ENCODE results near the gene EPHB2. TPM values are rescaled to one million over a fixed set of nuclear protein-coding genes. Genes with fewer than 3 reads are reported as not detected.

Gene EPHB2
- total and polyA plus RNA-seq, 2 of the 8 experiments (the other 6 are each of a cell fraction or from before 2014, with no cell fraction given) = 15.8 to 17.2 TPM

- Histone ChIP-seq H3K14ac (ENCODE audit: insufficient read length) (no peak overlapping the region), H3K4me2 (ENCODE audit: insufficient read depth in 1 of 2, low read depth in 2 of 2, low read length in 2 of 2) (peak overlapping the region; percentile 38 to 54; a peak in 3 of 4 replicates), H3K23ac (ENCODE audit: insufficient read length) (no peak overlapping the region), H2AFZ (ENCODE audit: low read length) (no peak overlapping the region), H3K36me3 (ENCODE audit: control insufficient read depth in 2 of 4, insufficient read depth in 4 of 4, low read length in 3 of 4) (no peaks in the 10 kb centered on the region), H3K9ac (replicated peaks in 1 of 4; ENCODE audit: extremely low read depth in 1 of 4, low read depth in 3 of 4, low read length in 3 of 4) (no peak overlapping the region), H2BK5ac (ENCODE audit: low read depth, low read length) (no peak overlapping the region), H3K4ac (replicated peaks; ENCODE audit: insufficient read length, low read depth, low read length) (no peak overlapping the region), H2BK20ac (ENCODE audit: low read length) (no peak overlapping the region), H3K79me1 (ENCODE audit: low read depth, low read length) (no peaks in the 10 kb centered on the region), H3K56ac (replicated peaks; ENCODE audit: insufficient read length, low read depth, low read length) (no peak overlapping the region), H3K18ac (ENCODE audit: extremely low read depth, low read length) (no peak overlapping the region), H4K20me1 (replicated peaks in 1 of 2; ENCODE audit: control insufficient read depth in 1 of 2, insufficient read depth in 2 of 2, low read length in 2 of 2) (no peaks in the 10 kb centered on the region), H3K27me3 (replicated peaks in 1 of 4; ENCODE audit: control insufficient read depth in 3 of 4, extremely low read depth in 1 of 4, insufficient read depth in 3 of 4, low read length in 3 of 4) (peaks cover 0 to 15% (median 6%) of the 10 kb centered on the region in 4 experiments; a peak in 4 of 7 replicates), H3K27ac (ENCODE audit: low read depth, low read length) (no peak overlapping the region), H2BK12ac (ENCODE audit: low read depth, low read length) (no peak overlapping the region), H3K9me3 (ENCODE audit: insufficient read depth in 2 of 2, low read depth in 1 of 2, low read length in 1 of 2) (no peaks in the 10 kb centered on the region), H4K5ac (ENCODE audit: insufficient read length, low read depth, low read length) (no peak overlapping the region), H3K79me2 (ENCODE audit: control insufficient read depth in 1 of 2, insufficient read depth in 2 of 2, low read length in 2 of 2) (no peaks in the 10 kb centered on the region), H4K91ac (replicated peaks; ENCODE audit: insufficient read length, low read length) (no peak overlapping the region), H2AK5ac (ENCODE audit: low read depth, low read length) (no peak overlapping the region), H4K8ac (ENCODE audit: extremely low read depth, insufficient read depth, low read length) (peak overlapping the region; percentile 68; the same call in 1 of the 2 replicates), H3K4me3 (ENCODE audit: extremely low read depth in 1 of 4, insufficient read depth in 2 of 4, low read depth in 3 of 4, low read length in 4 of 4) (peak overlapping the region in 2 of 4 experiments; percentile 18 to 28; a peak in 4 of 8 replicates), H2BK120ac (replicated peaks; ENCODE audit: low read depth, low read length) (no peak overlapping the region), H2BK15ac (ENCODE audit: low read length) (no peak overlapping the region), H3K23me2 (ENCODE audit: low read depth, low read length) (peaks cover 2% of the 10 kb centered on the region; the same call in 1 of the 2 replicates), H3K4me1 (replicated peaks in 1 of 4; ENCODE audit: control insufficient read depth in 3 of 4, insufficient read depth in 4 of 4, low read length in 3 of 4) (no peaks in the 10 kb centered on the region)
- ChIA-PET CTCF (ENCODE audit: partially characterized antibody) (interaction anchor here (4.1 kb wide), 1 partner anchor 12 kb away, joined by 21 read pairs; no protein-coding TSS in a partner anchor), POLR2A (ENCODE audit: partially characterized antibody) (interaction anchor here (1.0 kb wide), 1 partner anchor 11 kb away, joined by 4 read pairs; no protein-coding TSS in a partner anchor)
- no peak for FAIRE-seq
- WGBS, 2 experiments (ENCODE audit: extremely low coverage in 1 of 2, insufficient coverage in 1 of 2, insufficient read length in 1 of 2, insufficient replicate concordance in 2 of 2, low coverage in 1 of 2, low lambda C conversion rate in 2 of 2, missing lambda C conversion rate in 1 of 2) = 85% methylated on average over 70 of the region's 92 CpGs; no CpG with 5 or more reads in 1 of the 2 experiments
- DNase-seq (ENCODE audit: low read depth in 1 of 2, low spot score in 2 of 2) = no peak
- 0 out of 2 replicates have a peak, but pooled peaks have one; percentile 40 for TF ChIP-seq RBBP5 (IDR thresholded peaks at IDR 0.05; ENCODE audit: borderline replicate concordance, low read depth, low read length)
- TF ChIP-seq MAX (IDR thresholded peaks at IDR 0.05) = peak; percentile 58; the same call in 1 of the 2 replicates
- TF ChIP-seq TAF1 (IDR thresholded peaks at IDR 0.05; ENCODE audit: low read depth, low read length) = no peak
- peak; percentile 29 for TF ChIP-seq KDM4A (IDR thresholded peaks at IDR 0.05; ENCODE audit: low read depth, low read length, severe bottlenecking)
- TF ChIP-seq GABPA (IDR thresholded peaks at IDR 0.05; ENCODE audit: borderline replicate concordance, insufficient read depth, low read length) = 0 out of 2 replicates have a peak, but pooled peaks have one; percentile 6
Observed at GRCh38 chr1:22953057-22953739, 242.6 kb downstream of the EPHB2 start.
